OCI-LY1 (cell line): ENCODE measurements around the gene SLC22A17.

Experiments
- H2AFZ ChIP-seq: fragments of 200-600 bp; sonication (generic), shearing (Covaris generic); 2 replicates; pipeline ENCODE4 v1.6.0; 2014; ENCODE audit warnings: antibody characterized with exemption, mild to moderate bottlenecking, low read length
- H3F3A ChIP-seq: fragments of 200-600 bp; sonication (generic), shearing (Covaris generic); 2 replicates; pipeline ENCODE4 v1.6.0; 2014; ENCODE audit warnings: mild to moderate bottlenecking, antibody characterized with exemption, low read length, moderate library complexity; ENCODE audit not compliant: insufficient read depth
- H3K27ac ChIP-seq: fragments of 200-600 bp; sonication (generic); 2 replicates; pipeline ENCODE4 v1.5.1; 2014; ENCODE audit warnings: low read length, mixed run types, mild to moderate bottlenecking, low read depth; ENCODE audit not compliant: poor library complexity, severe bottlenecking
- H3K27me3 ChIP-seq: fragments of 200-600 bp; sonication (generic); 2 replicates; pipeline ENCODE4 v1.6.0; 2014; ENCODE audit warnings: antibody characterized with exemption, mild to moderate bottlenecking, low read length, moderate library complexity; ENCODE audit not compliant: insufficient read depth
- H3K36me3 ChIP-seq: fragments of 200-600 bp; sonication (generic); 2 replicates; pipeline ENCODE4 v1.6.1; 2014; ENCODE audit warnings: mild to moderate bottlenecking, antibody characterized with exemption, low read length, moderate library complexity, mixed read lengths; ENCODE audit not compliant: insufficient read depth
- H3K4me1 ChIP-seq: fragments of 200-600 bp; sonication (generic); 2 replicates; pipeline ENCODE4 v1.5.1; 2014; ENCODE audit warnings: mild to moderate bottlenecking, low read length, moderate library complexity; ENCODE audit not compliant: insufficient read depth, severe bottlenecking
- H3K4me2 ChIP-seq: fragments of 200-600 bp; sonication (generic), shearing (Covaris generic); 2 replicates; pipeline ENCODE4 v1.6.1; 2014; ENCODE audit warnings: low read length
- H3K4me3 ChIP-seq: fragments of 200-600 bp; sonication (generic); 2 replicates; pipeline ENCODE4 v1.5.1; 2014; ENCODE audit warnings: low read length, low read depth, mild to moderate bottlenecking, mixed read lengths; ENCODE audit not compliant: poor library complexity, severe bottlenecking
- H3K79me2 ChIP-seq: fragments of 200-600 bp; shearing (Covaris generic); 2 replicates; pipeline ENCODE4 v1.6.1; 2016; ENCODE audit warnings: mixed run types, low read length, mixed read lengths; ENCODE audit not compliant: insufficient read depth
- H3K9ac ChIP-seq: fragments of 200-600 bp; sonication (generic), shearing (Covaris generic); 2 replicates; pipeline ENCODE4 v1.6.1; 2014; ENCODE audit warnings: mild to moderate bottlenecking, low read length, mixed read lengths
- H3K9me2 ChIP-seq: fragments of 200-600 bp; sonication (generic), shearing (Covaris generic); 2 replicates; pipeline ENCODE4 v1.6.1; 2014; ENCODE audit warnings: low read depth, mild to moderate bottlenecking, low read length, mixed read lengths
- H3K9me3 ChIP-seq: fragments of 200-600 bp; shearing (Covaris generic); 2 replicates; pipeline ENCODE4 v1.6.1; 2014; ENCODE audit warnings: low read length, mixed read lengths
- H4K20me1 ChIP-seq: fragments of 200-600 bp; sonication (generic), shearing (Covaris generic); 2 replicates; pipeline ENCODE4 v1.6.0; 2016; ENCODE audit warnings: mild to moderate bottlenecking, low read length; ENCODE audit not compliant: insufficient read depth
- EZH2 ChIP-seq: fragments of 200-600 bp; sonication (generic), shearing (Covaris generic); IDR thresholded peaks from 2 replicates; pipeline ENCODE4 v1.8.0; 2017; ENCODE audit warnings: borderline replicate concordance, mixed run types, mild to moderate bottlenecking, antibody characterized with exemption, low read length, moderate library complexity, mixed read lengths
- TF ChIP-seq, protein P1 (sequence below): fragments of 200-600 bp; sonication (generic), shearing (Covaris generic); IDR thresholded peaks from 2 replicates; pipeline ENCODE4 v1.5.1; 2017; ENCODE audit warnings: mild to moderate bottlenecking, antibody characterized with exemption, low read length, moderate library complexity, mixed read lengths

The SLC22A17 gene

DNA sequence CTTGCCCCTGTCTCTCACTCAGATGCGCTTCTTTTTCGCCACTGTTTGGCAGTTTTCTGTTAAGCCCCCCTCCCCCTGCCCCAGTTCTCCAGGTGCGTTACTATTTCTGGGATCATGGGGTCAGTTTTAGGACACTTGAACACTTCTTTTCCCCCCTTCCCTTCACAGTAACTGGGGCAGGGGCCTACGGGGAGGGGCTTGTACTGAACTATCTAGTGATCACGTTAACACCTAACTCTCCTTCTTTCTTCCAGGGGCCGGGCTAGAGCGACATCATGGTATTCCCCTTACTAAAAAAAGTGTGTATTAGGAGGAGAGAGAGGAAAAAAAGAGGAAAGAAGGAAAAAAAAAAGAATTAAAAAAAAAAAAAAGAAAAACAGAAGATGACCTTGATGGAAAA lies 27.7 kb downstream of the SLC22A17 start:
- no peak overlapping the region for H3K4me3 ChIP-seq
- no peak for TF ChIP-seq EZH2
- TF ChIP-seq, protein P1, sequence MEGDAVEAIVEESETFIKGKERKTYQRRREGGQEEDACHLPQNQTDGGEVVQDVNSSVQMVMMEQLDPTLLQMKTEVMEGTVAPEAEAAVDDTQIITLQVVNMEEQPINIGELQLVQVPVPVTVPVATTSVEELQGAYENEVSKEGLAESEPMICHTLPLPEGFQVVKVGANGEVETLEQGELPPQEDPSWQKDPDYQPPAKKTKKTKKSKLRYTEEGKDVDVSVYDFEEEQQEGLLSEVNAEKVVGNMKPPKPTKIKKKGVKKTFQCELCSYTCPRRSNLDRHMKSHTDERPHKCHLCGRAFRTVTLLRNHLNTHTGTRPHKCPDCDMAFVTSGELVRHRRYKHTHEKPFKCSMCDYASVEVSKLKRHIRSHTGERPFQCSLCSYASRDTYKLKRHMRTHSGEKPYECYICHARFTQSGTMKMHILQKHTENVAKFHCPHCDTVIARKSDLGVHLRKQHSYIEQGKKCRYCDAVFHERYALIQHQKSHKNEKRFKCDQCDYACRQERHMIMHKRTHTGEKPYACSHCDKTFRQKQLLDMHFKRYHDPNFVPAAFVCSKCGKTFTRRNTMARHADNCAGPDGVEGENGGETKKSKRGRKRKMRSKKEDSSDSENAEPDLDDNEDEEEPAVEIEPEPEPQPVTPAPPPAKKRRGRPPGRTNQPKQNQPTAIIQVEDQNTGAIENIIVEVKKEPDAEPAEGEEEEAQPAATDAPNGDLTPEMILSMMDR: no peak

GRCh38 chr14:23324455-23324846 lies 28.2 kb downstream of the SLC22A17 start:
- no peaks in the 10 kb centered on the region for H3F3A ChIP-seq
- TF ChIP-seq, protein P1: no peak
- no peak for TF ChIP-seq EZH2

More for the DNA sequence above, 27.7 kb downstream of the SLC22A17 start:
- H3K4me2 ChIP-seq: no peak overlapping the region
- H3K4me1 ChIP-seq: peaks cover 20% of the 10 kb centered on the region
- H3K27me3 ChIP-seq: no peaks in the 10 kb centered on the region
- no peaks in the 10 kb centered on the region for H3K9me2 ChIP-seq
- no peak overlapping the region for H2AFZ ChIP-seq
- peaks cover 12% of the 10 kb centered on the region for H3K79me2 ChIP-seq
- H3K36me3 ChIP-seq: peaks cover 41% of the 10 kb centered on the region
- no peaks in the 10 kb centered on the region for H3K9me3 ChIP-seq
- H3K9ac ChIP-seq: no peak overlapping the region
- H4K20me1 ChIP-seq: no peaks in the 10 kb centered on the region
- no peak overlapping the region for H3K27ac ChIP-seq
- H3F3A ChIP-seq: no peaks in the 10 kb centered on the region

GRCh38 chr14:23323838-23324454 lies 28.7 kb downstream of the SLC22A17 start:
- Histone ChIP-seq H3K4me3 (no peak overlapping the region), H3K4me1 (peaks cover 22% of the 10 kb centered on the region), H3K9me2 (no peaks in the 10 kb centered on the region), H3K27me3 (no peaks in the 10 kb centered on the region), H4K20me1 (no peaks in the 10 kb centered on the region), H3K9ac (no peak overlapping the region), H3K9me3 (no peaks in the 10 kb centered on the region), H3F3A (no peaks in the 10 kb centered on the region), H3K27ac (no peak overlapping the region), H3K79me2 (peaks cover 12% of the 10 kb centered on the region), H3K36me3 (peaks cover 41% of the 10 kb centered on the region), H2AFZ (no peak overlapping the region), H3K4me2 (no peak overlapping the region)
- TF ChIP-seq EZH2: no peak
- TF ChIP-seq, protein P1: no peak

More at GRCh38 chr14:23324455-23324846, 28.2 kb downstream of the SLC22A17 start:
- no peak overlapping the region for H3K27ac ChIP-seq
- no peak overlapping the region for H3K4me2 ChIP-seq
- no peak overlapping the region for H3K4me3 ChIP-seq
- no peaks in the 10 kb centered on the region for H4K20me1 ChIP-seq
- no peaks in the 10 kb centered on the region for H3K27me3 ChIP-seq
- H2AFZ ChIP-seq: no peak overlapping the region
- H3K79me2 ChIP-seq: peaks cover 12% of the 10 kb centered on the region
- H3K4me1 ChIP-seq: peaks cover 22% of the 10 kb centered on the region
- peaks cover 41% of the 10 kb centered on the region for H3K36me3 ChIP-seq
- no peaks in the 10 kb centered on the region for H3K9me3 ChIP-seq
- H3K9ac ChIP-seq: no peak overlapping the region
- H3K9me2 ChIP-seq: no peaks in the 10 kb centered on the region
